ENCODE measurements around the gene ATP5MK.
"Not testable (repeated sequence)": the region's sequence is repeated elsewhere in the genome, so short reads cannot be mapped to it uniquely, and the experiment has no call there.

ATP5MK gene

GRCh38 chr10:103396067-103396788, at the start of gene ATP5MK, which contains the start of gene PDCD11:
TSS of gene ATP5MK (minus strand) at chr10:103396475. CDS start at chr10:103392457, 4,018 bp downstream.
TSS of gene PDCD11 (plus strand) at chr10:103396626. CDS start at chr10:103398427, 1,801 bp downstream.
- peak; percentile 80 to 87 for DNase-seq (ENCODE audit: low read depth in 2 of 2)

- no peak for DNase-seq (ENCODE audit: low read depth in 2 of 2)
Observed at GRCh38 chr10:103445366-103445765, 49.1 kb upstream of the ATP5MK start.

GRCh38 chr10:103444478-103444877, 48.2 kb upstream of the ATP5MK start:
- no peak for DNase-seq (ENCODE audit: low read depth in 2 of 2)

GRCh38 chr10:103443475-103444185, 47.4 kb upstream of the ATP5MK start:
- no peak for DNase-seq (ENCODE audit: low read depth in 2 of 2)

GRCh38 chr10:103442031-103442461, 45.8 kb upstream of the ATP5MK start:
- no peak for DNase-seq (ENCODE audit: low read depth in 2 of 2)

GRCh38 chr10:103441611-103442010, 45.3 kb upstream of the ATP5MK start:
- no peak for DNase-seq (ENCODE audit: low read depth in 2 of 2)

GRCh38 chr10:103441206-103441605, 44.9 kb upstream of the ATP5MK start:
- DNase-seq (ENCODE audit: low read depth in 2 of 2) = no peak

GRCh38 chr10:103440416-103440815, 44.1 kb upstream of the ATP5MK start:
- no peak for DNase-seq (ENCODE audit: low read depth in 2 of 2)

- no peak for DNase-seq (ENCODE audit: low read depth in 2 of 2)
Observed at GRCh38 chr10:103439776-103440175, 43.5 kb upstream of the ATP5MK start.

GRCh38 chr10:103433858-103434257, 37.6 kb upstream of the ATP5MK start:
- no peak for DNase-seq (ENCODE audit: low read depth in 2 of 2)

- DNase-seq (ENCODE audit: low read depth in 2 of 2) = no peak
Observed at GRCh38 chr10:103431902-103432301, 35.6 kb upstream of the ATP5MK start.

GRCh38 chr10:103429647-103430046, 33.4 kb upstream of the ATP5MK start:
- no peak for DNase-seq (ENCODE audit: low read depth in 2 of 2)

- no peak for DNase-seq (ENCODE audit: low read depth in 2 of 2)
Observed at GRCh38 chr10:103428989-103429643, 32.8 kb upstream of the ATP5MK start.

- no peak for DNase-seq (ENCODE audit: low read depth in 2 of 2)
Observed at GRCh38 chr10:103427866-103428265, 31.6 kb upstream of the ATP5MK start.

GRCh38 chr10:103423748-103424147, 27.5 kb upstream of the ATP5MK start:
- DNase-seq (ENCODE audit: low read depth in 2 of 2) = no peak

- DNase-seq (ENCODE audit: low read depth in 2 of 2) = no peak
Observed at GRCh38 chr10:103419101-103419500, 22.8 kb upstream of the ATP5MK start.

- no peak for DNase-seq (ENCODE audit: low read depth in 2 of 2)
Observed at GRCh38 chr10:103417601-103418000, 21.3 kb upstream of the ATP5MK start.

GRCh38 chr10:103417148-103417469, 20.8 kb upstream of the ATP5MK start:
- DNase-seq (ENCODE audit: low read depth in 2 of 2) = not testable (repeated sequence)

- peak in 1 of 2 donors; percentile 29 for DNase-seq (ENCODE audit: low read depth in 2 of 2)
Observed at GRCh38 chr10:103416436-103417147, 20.3 kb upstream of the ATP5MK start.

GRCh38 chr10:103415581-103415980, 19.3 kb upstream of the ATP5MK start:
- DNase-seq (ENCODE audit: low read depth in 2 of 2) = no peak

GRCh38 chr10:103413564-103413963, 17.3 kb upstream of the ATP5MK start:
- DNase-seq (ENCODE audit: low read depth in 2 of 2) = no peak
